ENCODE data around the gene DMWD. TPM values are rescaled to one million over a fixed set of nuclear protein-coding genes. Genes with fewer than 3 reads are reported as not detected.

DMWD gene
- total RNA-seq, 5 donors from 2014 or later (not counting 1 experiment from before 2014, with no cell fraction given): 28.4 to 53.3 (median 44.6) TPM

- Mint-ChIP-seq H3K27me3 (no peaks in the 10 kb centered on the region), H3K27ac (no peak overlapping the region), H3K4me1 (peaks cover 0 to 5% (median 0%) of the 10 kb centered on the region in 3 donors), H3K9me3 (no peaks in the 10 kb centered on the region), H3K36me3 (peaks cover 49% of the 10 kb centered on the region), H3K4me3 (no peak overlapping the region)
- Histone ChIP-seq H3K36me3 (ENCODE audit: control insufficient read depth in 2 of 2, extremely low read depth in 1 of 2, insufficient read depth in 1 of 2, low read length in 1 of 2) (peaks cover 27 to 90% of the 10 kb centered on the region in 2 donors), H3K27ac (ENCODE audit: low read length) (no peak overlapping the region), H3K4me3 (ENCODE audit: control insufficient read depth in 1 of 2, extremely low read depth in 1 of 2, low read length in 1 of 2) (no peak overlapping the region), H3K4me1 (ENCODE audit: control insufficient read depth in 1 of 2, extremely low read depth in 1 of 2, insufficient read depth in 2 of 2, low read length in 2 of 2) (no peaks in the 10 kb centered on the region), H3K27me3 (replicated peaks in 1 of 2; ENCODE audit: control insufficient read depth in 2 of 2, extremely low read depth in 1 of 2, insufficient read depth in 2 of 2, low read length in 1 of 2) (no peaks in the 10 kb centered on the region), H3K9me3 (no peaks in the 10 kb centered on the region)
- 93% methylated on average over 9 of the region's 11 CpGs for WGBS (ENCODE audit: insufficient coverage)
- CTCF ChIA-PET: interaction anchor here in 1 of 2 donors (0.6 kb wide), 1 partner anchor 834 kb away, joined by 4 read pairs; the partner anchor contains the start of gene DACT3
- ATAC-seq (replicated peaks in 1 of 4): no peak
- no peak for DNase-seq
- POLR2A ChIA-PET: no interaction called here
These were observed 34.3 kb upstream of the DMWD start for GRCh38 chr19:45826934-45827333.

DNA sequence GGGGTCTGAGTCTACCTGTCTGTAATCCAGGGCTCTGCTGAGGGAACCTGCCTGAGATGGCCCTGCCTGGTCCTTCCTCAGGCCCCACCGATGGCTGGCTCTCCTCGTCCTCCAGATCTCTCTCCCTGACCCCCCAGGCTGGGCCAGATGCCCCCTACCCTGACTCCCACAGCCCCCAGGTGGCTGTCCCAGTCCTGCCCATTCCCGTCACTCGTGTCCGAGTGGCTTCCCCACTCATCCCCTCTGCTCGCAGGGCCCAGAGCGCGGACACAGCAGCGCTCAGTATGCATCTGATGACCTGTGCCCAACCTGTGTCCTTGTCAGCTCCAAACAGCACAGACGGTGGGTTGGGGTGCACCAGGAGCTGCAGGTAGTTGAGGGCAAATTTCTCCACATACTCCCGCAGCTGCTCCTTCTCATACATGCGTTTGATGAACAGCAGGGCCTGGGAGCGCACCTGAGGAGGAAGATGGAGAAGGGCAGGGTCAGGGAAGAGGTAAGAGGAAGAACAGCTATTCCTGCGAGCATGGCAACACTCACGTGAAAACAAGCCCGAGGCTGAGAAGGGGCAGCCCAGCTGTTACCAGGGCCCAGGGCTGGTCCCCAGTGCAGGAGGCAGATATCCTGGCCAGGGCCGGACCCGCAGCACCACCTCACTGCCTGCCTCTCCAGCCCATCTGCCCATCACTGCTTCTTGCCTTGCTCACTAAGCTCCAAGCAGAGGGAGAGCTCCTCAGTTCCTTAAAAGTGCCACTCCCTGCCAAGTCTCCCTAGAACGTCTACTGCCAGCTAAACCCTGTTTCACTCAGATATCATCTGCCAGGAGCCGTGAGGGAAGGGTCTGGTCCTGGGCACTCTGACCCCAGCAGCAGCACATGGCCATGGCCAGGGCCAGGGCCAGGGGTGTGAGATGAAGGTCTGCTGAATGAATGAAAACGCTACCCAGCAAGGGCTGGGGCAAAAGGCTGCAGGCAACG lies 33.6 kb upstream of the DMWD start:
- POLR2A ChIA-PET: no interaction called here
- no peak overlapping the region for H3K4me3 ChIP-seq (ENCODE audit: control insufficient read depth in 1 of 2, extremely low read depth in 1 of 2, low read length in 1 of 2)
- H3K27ac ChIP-seq (ENCODE audit: low read length): no peak overlapping the region
- no peak overlapping the region for H3K4me3 Mint-ChIP-seq
- no peak overlapping the region for H3K27ac Mint-ChIP-seq
- H3K36me3 Mint-ChIP-seq: peaks cover 47% of the 10 kb centered on the region
- no peaks in the 10 kb centered on the region for H3K27me3 Mint-ChIP-seq
- H3K9me3 Mint-ChIP-seq: no peaks in the 10 kb centered on the region
- no peak for DNase-seq
- peaks cover 27 to 88% of the 10 kb centered on the region in 2 donors for H3K36me3 ChIP-seq (ENCODE audit: control insufficient read depth in 2 of 2, extremely low read depth in 1 of 2, insufficient read depth in 1 of 2, low read length in 1 of 2)
- CTCF ChIA-PET: interaction anchor here in 1 of 2 donors (0.6 kb wide), 2 partner anchors 835 to 1014 kb away, joined by 3 to 4 read pairs; partner anchors contain the start of gene DACT3
- no peak for ATAC-seq (replicated peaks in 1 of 4)
- WGBS (ENCODE audit: insufficient coverage): 87% methylated on average over 10 of the region's 22 CpGs
- peaks cover 0 to 5% (median 0%) of the 10 kb centered on the region in 3 donors for H3K4me1 Mint-ChIP-seq
- H3K9me3 ChIP-seq: no peaks in the 10 kb centered on the region
- no peaks in the 10 kb centered on the region for H3K4me1 ChIP-seq (ENCODE audit: control insufficient read depth in 1 of 2, extremely low read depth in 1 of 2, insufficient read depth in 2 of 2, low read length in 2 of 2)
- no peaks in the 10 kb centered on the region for H3K27me3 ChIP-seq (replicated peaks in 1 of 2; ENCODE audit: control insufficient read depth in 2 of 2, extremely low read depth in 1 of 2, insufficient read depth in 2 of 2, low read length in 1 of 2)

DNA sequence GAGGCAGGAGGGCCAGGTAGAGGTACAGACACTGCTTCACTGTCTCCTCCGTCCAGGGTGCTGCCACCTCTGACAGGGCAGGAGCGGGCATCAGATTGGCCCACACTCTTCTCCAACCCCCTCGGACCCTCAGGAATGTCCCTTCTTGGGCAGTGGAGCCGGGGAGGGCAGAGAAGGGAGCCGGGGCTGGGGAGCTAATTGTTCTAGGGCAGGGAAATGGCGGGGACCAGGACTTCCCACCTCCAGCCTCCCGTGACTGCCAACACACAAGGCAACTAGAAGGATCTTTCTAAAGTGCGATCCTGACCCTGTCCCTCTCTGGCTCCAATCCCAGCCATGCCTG lies 32.6 kb upstream of the DMWD start:
- CTCF ChIA-PET: no interaction called here
- H3K4me3 ChIP-seq (ENCODE audit: control insufficient read depth in 1 of 2, extremely low read depth in 1 of 2, low read length in 1 of 2): no peak overlapping the region
- 100% methylated on average over 1 of the region's 8 CpGs for WGBS (ENCODE audit: insufficient coverage)
- no peaks in the 10 kb centered on the region for H3K27me3 ChIP-seq (replicated peaks in 1 of 2; ENCODE audit: control insufficient read depth in 2 of 2, extremely low read depth in 1 of 2, insufficient read depth in 2 of 2, low read length in 1 of 2)
- DNase-seq (no peak), ATAC-seq (replicated peaks in 1 of 4) (no peak)
- no peaks in the 10 kb centered on the region for H3K4me1 ChIP-seq (ENCODE audit: control insufficient read depth in 1 of 2, extremely low read depth in 1 of 2, insufficient read depth in 2 of 2, low read length in 2 of 2)
- peaks cover 23 to 85% of the 10 kb centered on the region in 2 donors for H3K36me3 ChIP-seq (ENCODE audit: control insufficient read depth in 2 of 2, extremely low read depth in 1 of 2, insufficient read depth in 1 of 2, low read length in 1 of 2)
- H3K27ac ChIP-seq (ENCODE audit: low read length): no peak overlapping the region
- Mint-ChIP-seq H3K9me3 (no peaks in the 10 kb centered on the region), H3K27ac (no peak overlapping the region), H3K27me3 (no peaks in the 10 kb centered on the region), H3K4me3 (no peak overlapping the region), H3K4me1 (peaks cover 0 to 4% (median 0%) of the 10 kb centered on the region in 3 donors), H3K36me3 (peaks cover 47% of the 10 kb centered on the region)
- POLR2A ChIA-PET: no interaction called here
- no peaks in the 10 kb centered on the region for H3K9me3 ChIP-seq

DNA sequence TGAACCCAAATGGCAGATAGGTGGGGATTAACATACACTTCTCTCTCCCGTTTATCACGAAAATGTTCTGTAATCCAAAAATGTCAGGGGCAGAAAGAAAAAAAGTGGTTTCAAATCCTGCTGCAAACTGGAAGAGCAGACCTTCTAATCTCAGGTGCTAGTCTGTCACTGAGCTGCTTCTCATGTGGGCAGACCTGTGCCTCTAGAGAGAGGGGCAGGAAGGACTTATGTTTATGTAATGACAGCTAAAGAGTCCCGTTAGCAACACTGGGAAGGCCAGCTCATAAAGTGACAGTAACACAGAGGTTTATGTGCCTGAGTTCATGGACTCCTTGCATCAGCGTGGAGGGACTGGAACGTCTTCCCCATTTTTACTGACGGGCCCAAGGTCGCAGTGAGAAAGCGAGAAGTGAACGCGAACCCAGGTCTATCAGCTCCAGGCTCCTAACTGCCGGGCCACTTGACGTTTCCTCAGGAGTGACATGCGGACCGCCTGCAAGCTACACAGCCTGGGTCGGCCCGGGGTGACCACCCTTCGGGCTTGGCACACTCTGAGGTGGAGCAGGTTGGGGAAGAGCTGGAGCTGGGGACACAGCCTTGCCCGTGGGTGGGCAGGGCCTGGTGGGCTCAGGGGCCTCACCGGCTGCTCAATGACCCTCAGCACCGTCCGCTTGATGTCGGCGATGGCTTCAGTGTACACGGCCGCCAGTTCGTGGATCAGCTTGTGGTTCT lies 32.1 kb upstream of the DMWD start:
- H3K27ac ChIP-seq (ENCODE audit: low read length): no peak overlapping the region
- Mint-ChIP-seq H3K36me3 (peaks cover 45% of the 10 kb centered on the region), H3K4me1 (no peaks in the 10 kb centered on the region), H3K9me3 (no peaks in the 10 kb centered on the region), H3K4me3 (peak overlapping the region in 1 of 3 donors; percentile 7), H3K27ac (no peak overlapping the region), H3K27me3 (no peaks in the 10 kb centered on the region)
- H3K36me3 ChIP-seq (ENCODE audit: control insufficient read depth in 2 of 2, extremely low read depth in 1 of 2, insufficient read depth in 1 of 2, low read length in 1 of 2): peaks cover 24 to 82% of the 10 kb centered on the region in 2 donors
- WGBS (ENCODE audit: insufficient coverage): 94% methylated on average over 24 of the region's 26 CpGs
- H3K4me1 ChIP-seq (ENCODE audit: control insufficient read depth in 1 of 2, extremely low read depth in 1 of 2, insufficient read depth in 2 of 2, low read length in 2 of 2): no peaks in the 10 kb centered on the region
- ChIA-PET POLR2A (interaction anchor here in 1 of 2 donors (0.6 kb wide), 1 partner anchor 8 kb away, joined by 10 read pairs; no protein-coding TSS in a partner anchor), CTCF (no interaction called here)
- DNase-seq (no peak), ATAC-seq (replicated peaks in 1 of 4) (peak in 1 of 4 experiments; percentile 39)
- H3K4me3 ChIP-seq (ENCODE audit: control insufficient read depth in 1 of 2, extremely low read depth in 1 of 2, low read length in 1 of 2): no peak overlapping the region
- no peaks in the 10 kb centered on the region for H3K27me3 ChIP-seq (replicated peaks in 1 of 2; ENCODE audit: control insufficient read depth in 2 of 2, extremely low read depth in 1 of 2, insufficient read depth in 2 of 2, low read length in 1 of 2)
- H3K9me3 ChIP-seq: no peaks in the 10 kb centered on the region

DNA sequence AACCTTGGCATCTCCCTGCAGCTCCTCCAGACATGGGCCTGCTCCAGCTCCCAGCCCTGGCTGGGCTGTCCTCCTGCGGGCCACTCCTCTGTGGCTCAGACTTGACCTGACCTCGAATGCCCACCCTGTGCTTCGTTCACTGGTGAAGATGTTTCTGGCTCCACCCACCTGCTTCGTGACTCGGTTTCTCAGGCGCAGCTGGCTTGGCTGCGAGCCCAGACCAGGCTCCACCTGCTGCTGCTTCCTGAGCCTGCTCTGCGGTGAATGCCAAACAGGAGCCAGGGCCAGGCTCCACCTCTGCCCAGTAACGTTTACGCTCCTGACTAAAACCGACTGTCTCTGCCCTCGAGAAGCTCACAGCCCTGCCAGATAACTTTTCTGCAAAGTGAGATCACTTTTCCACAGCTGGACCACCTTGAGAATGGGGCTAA lies 31.4 kb upstream of the DMWD start:
- DNase-seq (no peak), ATAC-seq (replicated peaks in 1 of 4) (no peak)
- Mint-ChIP-seq H3K4me3 (peak overlapping the region in 1 of 3 donors; percentile 7), H3K4me1 (no peaks in the 10 kb centered on the region), H3K27ac (no peak overlapping the region), H3K36me3 (peaks cover 41% of the 10 kb centered on the region), H3K27me3 (no peaks in the 10 kb centered on the region), H3K9me3 (no peaks in the 10 kb centered on the region)
- Histone ChIP-seq H3K27me3 (replicated peaks in 1 of 2; ENCODE audit: control insufficient read depth in 2 of 2, extremely low read depth in 1 of 2, insufficient read depth in 2 of 2, low read length in 1 of 2) (no peaks in the 10 kb centered on the region), H3K36me3 (ENCODE audit: control insufficient read depth in 2 of 2, extremely low read depth in 1 of 2, insufficient read depth in 1 of 2, low read length in 1 of 2) (peaks cover 29 to 77% of the 10 kb centered on the region in 2 donors), H3K4me1 (ENCODE audit: control insufficient read depth in 1 of 2, extremely low read depth in 1 of 2, insufficient read depth in 2 of 2, low read length in 2 of 2) (no peaks in the 10 kb centered on the region), H3K27ac (ENCODE audit: low read length) (no peak overlapping the region), H3K4me3 (ENCODE audit: control insufficient read depth in 1 of 2, extremely low read depth in 1 of 2, low read length in 1 of 2) (no peak overlapping the region), H3K9me3 (no peaks in the 10 kb centered on the region)
- ChIA-PET CTCF (no interaction called here), POLR2A (interaction anchor here in 1 of 2 donors (0.6 kb wide), 1 partner anchor 9 kb away, joined by 10 read pairs; no protein-coding TSS in a partner anchor)
- 89% methylated on average over 12 of the region's 12 CpGs for WGBS (ENCODE audit: insufficient coverage)

DNA sequence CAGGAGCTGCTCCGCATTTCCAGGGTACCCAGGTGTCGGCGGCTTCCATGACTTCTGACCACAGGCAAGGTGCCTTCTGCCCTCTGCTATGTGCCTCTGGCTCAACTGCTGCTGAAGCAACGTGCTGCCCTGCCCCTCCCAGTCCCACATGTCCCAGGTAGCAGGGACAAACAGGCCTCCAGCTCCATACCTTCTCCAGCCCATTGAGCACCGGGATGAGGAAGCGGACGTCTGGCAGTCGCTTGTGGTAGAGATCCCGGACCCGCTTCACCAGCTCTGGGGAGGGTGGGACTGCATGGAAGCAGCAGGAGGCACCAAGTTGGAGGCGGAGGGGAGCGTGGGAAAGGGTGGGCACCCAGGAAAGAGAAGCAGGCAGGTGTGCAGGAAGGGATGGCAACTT lies 30.5 kb upstream of the DMWD start:
- no peak overlapping the region for H3K27ac ChIP-seq (ENCODE audit: low read length)
- Mint-ChIP-seq H3K9me3 (no peaks in the 10 kb centered on the region), H3K36me3 (peaks cover 32% of the 10 kb centered on the region), H3K4me1 (no peaks in the 10 kb centered on the region), H3K27ac (no peak overlapping the region), H3K27me3 (no peaks in the 10 kb centered on the region), H3K4me3 (no peak overlapping the region)
- POLR2A ChIA-PET: no interaction called here
- no peaks in the 10 kb centered on the region for H3K4me1 ChIP-seq (ENCODE audit: control insufficient read depth in 1 of 2, extremely low read depth in 1 of 2, insufficient read depth in 2 of 2, low read length in 2 of 2)
- no peak overlapping the region for H3K4me3 ChIP-seq (ENCODE audit: control insufficient read depth in 1 of 2, extremely low read depth in 1 of 2, low read length in 1 of 2)
- CTCF ChIA-PET: no interaction called here
- no peaks in the 10 kb centered on the region for H3K27me3 ChIP-seq (replicated peaks in 1 of 2; ENCODE audit: control insufficient read depth in 2 of 2, extremely low read depth in 1 of 2, insufficient read depth in 2 of 2, low read length in 1 of 2)
- H3K36me3 ChIP-seq (ENCODE audit: control insufficient read depth in 2 of 2, extremely low read depth in 1 of 2, insufficient read depth in 1 of 2, low read length in 1 of 2): peaks cover 24 to 68% of the 10 kb centered on the region in 2 donors
- H3K9me3 ChIP-seq: no peaks in the 10 kb centered on the region
- WGBS (ENCODE audit: insufficient coverage): 92% methylated on average over 9 of the region's 12 CpGs
- no peak for ATAC-seq (replicated peaks in 1 of 4)
- DNase-seq: no peak

Data from T-cell (primary cell).